Adrenal gland (tissue), 12 donors: Measurements from ENCODE around the gene GRB10. TPM values are rescaled to one million over a fixed set of nuclear protein-coding genes. Genes with fewer than 3 reads are reported as not detected.

Experiments used
- DNase-seq, 7 donors: peaks; one replicate each; pipeline ENCODE4 v3.0.0-alpha.2; 2019 to 2020
- H3K27ac ChIP-seq, 5 donors: fragments of 200-600 bp; sonication (generic) in 4 of 5; 1 replicate in 3 of 5; 2 replicates in 2 of 5; pipeline versions ENCODE4 v1.5.1 to v1.8.0; 2016 to 2020; ENCODE audit warnings: mild to moderate bottlenecking in 1 of 5
- H3K27me3 ChIP-seq: fragments of 200-600 bp; 2 replicates; pipeline ENCODE4 v1.8.0; 2021
- H3K36me3 ChIP-seq, 2 donors: fragments of 200-600 bp; replicated peaks in 1 of 2; 1 replicate in 1 of 2; 2 replicates in 1 of 2; pipeline versions ENCODE4 v1.5.1 to v1.8.0; 2018 to 2022
- H3K4me1 ChIP-seq, 2 donors: fragments of 200-600 bp; replicated peaks in 1 of 2; 1 replicate in 1 of 2; 2 replicates in 1 of 2; pipeline versions ENCODE4 v1.5.1 to v1.8.0; 2018 to 2021
- H3K4me3 ChIP-seq, 4 donors: fragments of 200-600 bp; sonication (generic) in 3 of 4; one replicate each; pipeline ENCODE4 v1.5.1; 2016 to 2018
- H3K9me3 ChIP-seq, 3 donors: fragments of 200-600 bp; sonication (generic) in 1 of 3; replicated peaks in 1 of 3; 1 replicate in 2 of 3; 2 replicates in 1 of 3; pipeline versions ENCODE4 v1.5.1 to v1.8.0; 2016 to 2021
- CTCF ChIP-seq, 6 experiments: fragments of 450-650 bp in 4 of 6; fragments of 200-600 bp in 2 of 6; sonication (generic) in 1 of 6; IDR thresholded peaks; 1 replicate in 5 of 6; 2 replicates in 1 of 6; pipeline versions ENCODE4 v1.5.1 to v1.8.0; 2016 to 2021; ENCODE audit warnings: antibody characterized with exemption in 6 of 6, mild to moderate bottlenecking in 2 of 6, moderate library complexity in 1 of 6
- POLR2A ChIP-seq, 2 donors: fragments of 450-650 bp; IDR thresholded peaks; one replicate each; pipeline ENCODE4 v1.6.1; 2017; ENCODE audit warnings: antibody characterized with exemption in 2 of 2, mild to moderate bottlenecking in 2 of 2, moderate library complexity in 1 of 2
- WGBS, 4 donors: extraction: QIAGEN DNeasy Blood & Tissue Kit in 2 of 4; methylation state at CpG; one replicate each; pipeline versions ENCODE4 v1.1.5 to v1.1.7; 2013 to 2017; 5-methylcytosine and 5-hydroxymethylcytosine counted together
- intact Hi-C, 2 donors: fragments of 100-400 bp; cut with DNase I; formaldehyde crosslinking; loops; one replicate each; pipeline versions ENCODE4 v1.14.1 to v1.15.0; 2022 to 2023
- polyA plus RNA-seq, 3 donors: library from polyadenylated mRNA; stranded (reverse); fragments of 200-250 nt in 2 of 3; fragments of 350-450 nt in 1 of 3; fragmentation: Illumina TruSeq in 1 of 3; extraction: RNeasy Lipid Tissue Mini Kit (QIAGEN cat#74804) in 1 of 3; gene quantifications; one replicate each; pipeline ENCODE4 v1.2.3, GENCODE V29; 2013 to 2014
- total RNA-seq, 9 donors: library from RNA; depleted of rRNA in 4 of 9; stranded (reverse); fragments of >200 nt in 4 of 9; fragments of 120-200 nt in 1 of 9; fragmentation: NEBNext Ultra II Directional in 1 of 9; extraction: Animal tissue kit (Norgen Biotek cat#: 25700) in 1 of 9; gene quantifications; one replicate each; pipeline versions ENCODE4 v1.1.0 to v1.2.4, GENCODE V29; 2013 to 2023
- donor health status: healthy with polysubstance abuse.
- donor health status: Bipolar disorder and iron deficiency.
- donor health status: DM: yes; HTN: yes; CAD: no.
- donor health status: DM: no; HTN: no; CAD: no.
- donor health status: DM: no; HTN: no; CAD: no.
- donor health status: DM: yes; HTN: yes; CAD: no.

GRB10 gene
- total and polyA plus RNA-seq, 12 donors, result 33.5 to 158 (median 67.3) TPM

GRCh38 chr7:50779427-50779826 is 3.3 kb downstream of the GRB10 start:
- Histone ChIP-seq H3K27me3 (no peaks in the 10 kb centered on the region), H3K27ac (peak overlapping the region in 1 of 5 donors; percentile 69), H3K4me3 (no peak overlapping the region), H3K4me1 (peaks cover 15 to 56% of the 10 kb centered on the region in 2 donors), H3K36me3 (no peaks in the 10 kb centered on the region), H3K9me3 (no peaks in the 10 kb centered on the region)
- DNase-seq, result no peak
- intact Hi-C loops, result no loop called here
- TF ChIP-seq CTCF (IDR thresholded peaks at IDR 0.05) (no peak), POLR2A (IDR thresholded peaks at IDR 0.05) (no peak)
- 88 to 98% (median 92%) methylated on average over 3 of the region's 3 CpGs for WGBS, 4 donors

- Histone ChIP-seq H3K9me3 (no peaks in the 10 kb centered on the region), H3K27me3 (no peaks in the 10 kb centered on the region), H3K4me3 (no peak overlapping the region), H3K36me3 (no peaks in the 10 kb centered on the region), H3K27ac (no peak overlapping the region), H3K4me1 (peaks cover 15 to 49% of the 10 kb centered on the region in 2 donors)
- no peak for DNase-seq
- TF ChIP-seq CTCF (IDR thresholded peaks at IDR 0.05), result no peak
- no peak for TF ChIP-seq POLR2A (IDR thresholded peaks at IDR 0.05)
- intact Hi-C loops, result no loop called here
Observed at GRCh38 chr7:50778189-50778588, 4.5 kb downstream of the GRB10 start.

- H3K27ac ChIP-seq, result peak overlapping the region in 2 of 5 donors; percentile 27 to 60
- TF ChIP-seq CTCF (IDR thresholded peaks at IDR 0.05), result no peak
- no peak for TF ChIP-seq POLR2A (IDR thresholded peaks at IDR 0.05)
- H3K4me3 ChIP-seq, result no peak overlapping the region
- H3K9me3 ChIP-seq, result no peaks in the 10 kb centered on the region
- peak in 4 of 7 donors; percentile 41 to 70 (median 42) for DNase-seq
- no peaks in the 10 kb centered on the region for H3K36me3 ChIP-seq
- H3K4me1 ChIP-seq, result peaks cover 15 to 48% of the 10 kb centered on the region in 2 donors
- intact Hi-C loops, result no loop called here
- 21 to 30% (median 24%) methylated on average over 1 of the region's 1 CpG; no CpG with 5 or more reads in 1 of the 4 donors for WGBS, 4 donors
- no peaks in the 10 kb centered on the region for H3K27me3 ChIP-seq
Observed at GRCh38 chr7:50775836-50776235, 6.9 kb downstream of the GRB10 start.

- intact Hi-C loops, result no loop called here
- no peaks in the 10 kb centered on the region for H3K36me3 ChIP-seq
- DNase-seq, result no peak
- WGBS, 4 donors, result 56 to 100% (median 69%) methylated on average over 2 to 3 of the region's 3 CpGs; no CpG with 5 or more reads in 1 of the 4 donors
- H3K27me3 ChIP-seq, result no peaks in the 10 kb centered on the region
- H3K4me3 ChIP-seq, result no peak overlapping the region
- H3K9me3 ChIP-seq, result no peaks in the 10 kb centered on the region
- H3K4me1 ChIP-seq, result peaks cover 15 to 48% of the 10 kb centered on the region in 2 donors
- H3K27ac ChIP-seq, result peak overlapping the region in 2 of 5 donors; percentile 27 to 60
- TF ChIP-seq POLR2A (IDR thresholded peaks at IDR 0.05) (no peak), CTCF (IDR thresholded peaks at IDR 0.05) (no peak)
Observed at GRCh38 chr7:50775231-50775630, 7.5 kb downstream of the GRB10 start.
